Kidney epithelial cell (primary cell): ENCODE measurements around the gene NPDC1. TPM values are rescaled to one million over a fixed set of nuclear protein-coding genes. Genes with fewer than 3 reads are reported as not detected.

Source experiments
- DNase-seq: peaks from one replicate; pipeline ENCODE4 v3.0.0-alpha.2; 2010; ENCODE audit warnings: low read depth
- H3K27me3 ChIP-seq: 2 replicates; pipeline ENCODE4 v1.6.0; 2011; ENCODE audit warnings: low read length; ENCODE audit not compliant: control insufficient read depth, insufficient read depth
- H3K36me3 ChIP-seq: 2 replicates; pipeline ENCODE4 v1.5.1; 2011; ENCODE audit warnings: low read length; ENCODE audit not compliant: control insufficient read depth, insufficient read depth
- H3K4me3 ChIP-seq: 2 replicates; pipeline ENCODE4 v1.5.1; 2011; ENCODE audit warnings: low read depth, mild to moderate bottlenecking, control low read depth, low read length
- total RNA-seq: library from RNA; depleted of rRNA; stranded (reverse); fragments of >200 nt; gene quantifications from 2 replicates; pipeline ENCODE4 v1.2.3, GENCODE V29; 2015
- TF ChIP-seq, protein P1 (sequence below): IDR thresholded peaks from 2 replicates; pipeline ENCODE4 v1.5.1; 2011; ENCODE audit warnings: mild to moderate bottlenecking, moderate library complexity, low read length, control low read depth, inconsistent platforms; ENCODE audit not compliant: insufficient read depth, poor library complexity, severe bottlenecking

NPDC1 gene
- total RNA-seq, 1 donor from 2014 or later = 58.3 TPM

DNA sequence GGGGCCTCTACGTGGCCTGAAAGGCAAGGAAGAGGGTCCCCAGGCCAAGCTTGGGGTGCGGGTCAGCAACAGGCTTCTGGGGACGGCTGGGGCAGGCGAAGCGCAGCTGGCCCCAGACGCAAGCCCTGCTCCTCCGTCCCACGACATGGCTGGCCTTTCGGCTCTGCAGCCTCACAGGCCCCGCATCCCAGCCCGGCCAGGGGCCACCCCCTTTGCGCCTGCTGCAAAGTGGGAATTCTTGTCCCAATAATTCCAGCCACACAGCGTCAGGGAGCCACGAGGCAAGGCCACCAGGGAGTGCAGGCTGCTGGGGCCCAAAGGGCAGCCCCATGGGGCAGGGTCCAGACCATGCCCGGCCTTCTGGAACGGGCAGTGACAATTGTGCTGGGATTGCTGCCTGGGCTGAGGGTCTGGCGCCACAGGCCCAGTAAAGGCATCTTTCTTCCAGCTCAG, 9.0 kb upstream of the NPDC1 start:
- DNase-seq = no peak
- Histone ChIP-seq H3K4me3 (no peak overlapping the region), H3K27me3 (peaks cover 58% of the 10 kb centered on the region), H3K36me3 (no peaks in the 10 kb centered on the region)
- TF ChIP-seq, protein P1, sequence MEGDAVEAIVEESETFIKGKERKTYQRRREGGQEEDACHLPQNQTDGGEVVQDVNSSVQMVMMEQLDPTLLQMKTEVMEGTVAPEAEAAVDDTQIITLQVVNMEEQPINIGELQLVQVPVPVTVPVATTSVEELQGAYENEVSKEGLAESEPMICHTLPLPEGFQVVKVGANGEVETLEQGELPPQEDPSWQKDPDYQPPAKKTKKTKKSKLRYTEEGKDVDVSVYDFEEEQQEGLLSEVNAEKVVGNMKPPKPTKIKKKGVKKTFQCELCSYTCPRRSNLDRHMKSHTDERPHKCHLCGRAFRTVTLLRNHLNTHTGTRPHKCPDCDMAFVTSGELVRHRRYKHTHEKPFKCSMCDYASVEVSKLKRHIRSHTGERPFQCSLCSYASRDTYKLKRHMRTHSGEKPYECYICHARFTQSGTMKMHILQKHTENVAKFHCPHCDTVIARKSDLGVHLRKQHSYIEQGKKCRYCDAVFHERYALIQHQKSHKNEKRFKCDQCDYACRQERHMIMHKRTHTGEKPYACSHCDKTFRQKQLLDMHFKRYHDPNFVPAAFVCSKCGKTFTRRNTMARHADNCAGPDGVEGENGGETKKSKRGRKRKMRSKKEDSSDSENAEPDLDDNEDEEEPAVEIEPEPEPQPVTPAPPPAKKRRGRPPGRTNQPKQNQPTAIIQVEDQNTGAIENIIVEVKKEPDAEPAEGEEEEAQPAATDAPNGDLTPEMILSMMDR = no peak

DNA sequence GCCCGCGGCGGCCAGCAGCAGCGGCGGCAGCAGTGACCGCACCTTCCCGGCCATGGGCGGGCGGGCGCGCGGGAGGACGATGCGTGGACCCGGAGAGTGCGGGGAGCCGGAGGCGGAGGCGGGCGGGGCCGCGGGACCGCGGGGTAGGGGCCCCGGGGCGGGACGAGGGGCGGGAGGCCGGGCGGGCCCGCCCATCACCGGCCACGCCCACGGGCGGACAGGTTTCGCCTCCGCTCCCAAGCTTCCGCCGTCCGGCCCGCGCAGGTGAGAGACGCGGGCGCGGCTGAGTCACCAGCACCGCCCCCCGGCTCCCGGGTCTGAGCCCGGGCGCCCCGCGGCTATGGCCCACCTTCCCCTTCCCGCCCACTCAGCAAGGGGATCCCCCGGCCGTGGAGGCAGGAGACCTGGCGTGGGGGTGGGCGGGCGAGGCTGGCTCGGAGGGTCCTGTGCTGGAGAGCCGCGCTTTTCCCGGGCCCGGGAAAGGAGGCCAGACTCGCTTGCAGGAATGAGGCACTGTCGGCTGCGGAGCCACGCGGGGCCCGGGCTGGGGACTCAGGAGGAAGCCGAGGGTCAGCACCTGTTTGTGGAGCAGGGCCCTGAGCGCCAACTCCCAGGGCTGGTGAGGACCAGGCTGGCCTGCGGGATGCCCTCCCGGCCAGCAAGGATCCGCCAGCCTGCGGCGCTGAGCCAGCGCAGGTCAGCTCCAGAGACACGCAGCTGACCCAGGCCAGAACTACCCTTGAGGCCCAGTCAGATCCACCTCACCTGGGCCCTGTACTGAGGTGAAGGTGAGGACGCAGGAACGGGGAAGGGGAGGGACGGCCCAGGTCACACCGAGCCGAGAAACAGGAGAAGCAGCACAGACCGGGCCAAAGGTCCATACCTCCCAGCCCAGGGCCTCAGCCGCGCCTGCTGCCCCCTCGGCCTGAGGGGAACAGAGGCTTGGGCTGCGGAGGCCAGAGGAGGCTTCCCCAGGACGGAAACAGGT, 8.3 kb upstream of the NPDC1 start, which contains the start of gene ENTPD2:
Gene ENTPD2, minus strand, starts transcription at position 118 of the 988 bp plus-strand sequence. Its CDS starts 64 bp downstream, at position 54.
- Histone ChIP-seq H3K4me3 (peak within 1 kb of the TSS; percentile 17), H3K36me3 (no peaks in the 10 kb centered on the region), H3K27me3 (peaks cover 65% of the 10 kb centered on the region)
- DNase-seq = no peak
- TF ChIP-seq, protein P1 = no peak

DNA sequence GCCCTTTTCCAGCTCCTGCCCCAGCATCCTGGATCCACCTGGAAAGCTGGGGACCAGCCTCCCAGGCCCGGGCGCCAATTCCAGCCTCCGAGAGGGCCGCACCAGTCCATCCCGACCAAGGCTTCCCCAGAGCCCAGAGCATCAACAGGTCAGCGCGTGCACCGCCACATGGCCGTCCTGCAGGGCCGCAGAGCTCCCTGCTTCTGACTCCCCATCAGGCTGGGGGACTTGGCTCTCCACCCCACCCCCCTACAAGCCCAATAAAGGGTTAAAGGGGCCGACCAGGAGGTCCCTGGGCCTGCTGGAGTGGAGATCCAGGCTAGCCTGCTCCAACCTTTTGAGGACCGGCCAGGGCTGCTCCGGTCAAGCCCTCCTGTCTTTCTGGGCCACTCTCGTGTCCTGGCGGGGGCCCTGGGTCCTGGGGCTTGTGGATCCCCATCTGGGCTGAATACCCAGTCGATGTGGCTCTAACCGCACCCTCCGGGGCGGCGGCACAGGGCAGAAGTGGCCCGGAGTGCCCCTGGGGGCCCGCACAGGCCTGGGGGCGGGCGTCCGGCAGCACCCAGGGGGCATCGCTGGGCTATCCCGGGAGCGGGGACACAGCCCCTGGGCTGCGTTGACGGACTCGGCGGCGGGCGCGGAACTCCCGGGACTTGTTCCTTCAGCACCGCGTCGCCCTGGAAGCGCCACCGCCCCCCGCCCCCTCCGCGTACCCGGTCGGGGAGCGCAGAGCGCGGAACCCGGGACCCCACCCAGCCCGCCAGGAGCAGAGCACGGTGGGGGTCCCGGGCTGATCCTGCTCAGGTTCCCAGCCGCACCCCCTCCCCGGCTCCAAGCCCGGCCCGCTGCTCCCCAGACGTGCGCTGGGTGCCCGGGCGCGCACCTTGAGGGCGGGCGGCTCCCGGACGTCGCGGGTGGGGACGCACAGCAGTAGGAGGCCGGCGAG, 7.3 kb upstream of the NPDC1 start:
- no peaks in the 10 kb centered on the region for H3K36me3 ChIP-seq
- peak overlapping the region; percentile 12 for H3K4me3 ChIP-seq
- no peak for DNase-seq
- TF ChIP-seq, protein P1 = no peak
- H3K27me3 ChIP-seq = peaks cover 73% of the 10 kb centered on the region

DNA sequence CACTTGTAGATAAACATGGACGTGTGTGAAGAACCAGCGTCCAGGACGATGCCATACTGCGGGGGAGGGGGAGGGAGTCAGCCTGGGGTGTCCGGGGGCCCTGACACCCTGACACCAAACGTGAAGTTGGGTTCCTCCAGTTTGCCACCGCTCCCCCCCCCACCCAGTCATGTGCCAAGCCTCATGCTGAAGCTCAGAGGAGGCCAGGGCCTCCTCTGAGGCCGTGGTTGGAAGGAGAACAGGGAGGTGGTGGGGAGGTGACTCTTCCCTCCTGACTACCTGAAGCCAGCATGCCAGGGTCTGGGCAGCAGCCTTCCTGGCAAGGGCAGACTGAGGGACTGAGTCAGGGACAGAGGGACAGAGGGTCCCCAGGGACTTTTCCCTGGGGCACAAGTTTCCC, 6.3 kb upstream of the NPDC1 start:
- Histone ChIP-seq H3K36me3 (no peaks in the 10 kb centered on the region), H3K27me3 (peaks cover 83% of the 10 kb centered on the region), H3K4me3 (no peak overlapping the region)
- DNase-seq = no peak
- TF ChIP-seq, protein P1 = no peak

DNA sequence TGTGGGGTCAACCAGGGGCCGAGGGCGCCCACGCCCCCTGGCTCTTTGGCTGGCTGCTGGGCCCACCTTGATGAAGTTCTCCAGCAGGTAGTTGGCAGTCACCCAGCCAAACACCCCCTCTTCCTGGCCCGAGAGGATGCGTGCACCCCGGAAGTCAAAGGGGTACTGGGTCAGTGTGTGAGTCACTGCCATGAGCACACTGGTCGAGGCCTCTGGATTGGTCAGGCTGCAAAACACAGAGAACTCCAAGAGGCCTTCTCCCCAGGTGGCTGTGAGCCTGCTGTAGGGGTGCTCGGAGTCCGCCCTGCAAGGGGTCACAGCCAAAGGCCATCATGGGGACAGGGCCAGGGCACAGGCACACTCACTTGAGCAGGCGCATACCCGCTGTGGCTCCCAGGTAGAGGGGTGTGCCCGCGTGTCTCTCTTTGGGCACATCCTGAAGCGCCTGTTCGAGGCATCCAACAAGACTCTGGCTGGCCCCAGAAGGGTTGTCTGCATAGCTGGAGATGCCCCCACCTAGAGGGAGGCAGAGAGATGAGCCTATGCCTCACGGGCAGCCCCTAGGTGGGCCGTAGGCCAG, 5.3 kb upstream of the NPDC1 start:
- TF ChIP-seq, protein P1 = no peak
- Histone ChIP-seq H3K4me3 (no peak overlapping the region), H3K27me3 (peaks cover 88% of the 10 kb centered on the region), H3K36me3 (no peaks in the 10 kb centered on the region)
- no peak for DNase-seq
